ENCODE data around the gene TMEM238.

TMEM238 gene

DNA sequence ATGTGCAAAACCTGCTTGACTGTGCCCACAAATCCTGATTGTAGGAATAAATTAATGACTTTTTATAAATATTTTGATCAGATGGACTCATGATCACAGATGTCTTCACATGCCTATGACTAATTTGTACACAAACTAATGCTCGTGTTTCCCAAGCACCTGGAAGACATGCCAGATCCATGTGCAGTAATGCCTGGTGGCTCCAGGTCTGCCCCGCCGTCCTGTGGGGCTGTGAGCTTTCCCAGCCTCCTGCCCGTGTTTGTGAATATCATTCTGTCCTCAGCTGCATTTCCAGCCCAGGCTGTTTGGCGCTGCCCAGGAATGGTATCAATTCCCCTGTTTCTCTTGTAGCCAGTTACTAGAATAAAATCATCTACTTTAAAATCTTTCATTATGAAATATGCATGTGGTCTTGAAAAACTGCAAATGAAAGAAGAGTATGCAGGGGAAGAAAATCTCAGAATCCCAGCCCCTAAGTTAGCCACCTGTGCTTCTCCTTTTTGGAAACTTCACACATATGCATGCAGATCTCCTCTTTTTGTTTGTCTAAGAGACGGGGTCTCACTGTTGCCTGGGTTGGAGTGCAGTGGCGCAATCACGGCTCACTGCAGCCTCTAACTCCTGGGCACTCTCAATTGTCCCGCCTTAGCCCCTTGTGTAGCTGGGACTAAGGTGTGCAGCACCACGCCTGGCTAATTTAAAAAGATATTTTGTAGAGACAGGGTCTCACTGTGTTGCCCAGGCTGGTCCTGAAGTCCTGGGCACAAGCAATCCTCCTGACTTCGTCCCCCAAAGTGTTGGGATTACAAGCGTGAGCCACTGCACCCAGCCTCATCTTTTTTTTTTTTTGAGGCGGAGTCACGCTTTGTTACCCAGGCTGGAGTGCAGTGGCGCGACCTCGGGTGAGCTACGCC lies 7.9 kb upstream of the TMEM238 start:
- Mint-ChIP-seq H3K36me3 (ENCODE audit: insufficient read depth) (peaks cover 58% of the 10 kb centered on the region), H3K9me3 (no peaks in the 10 kb centered on the region), H3K27me3 (no peaks in the 10 kb centered on the region), H3K4me3 (no peak overlapping the region), H3K27ac (peak overlapping the region in 1 of 2 donors; percentile 99), H3K4me1 (ENCODE audit: low read depth in 2 of 2) (peaks cover 33 to 34% of the 10 kb centered on the region in 2 donors)
- ATAC-seq (replicated peaks) (no peak), DNase-seq (no peak)

DNA sequence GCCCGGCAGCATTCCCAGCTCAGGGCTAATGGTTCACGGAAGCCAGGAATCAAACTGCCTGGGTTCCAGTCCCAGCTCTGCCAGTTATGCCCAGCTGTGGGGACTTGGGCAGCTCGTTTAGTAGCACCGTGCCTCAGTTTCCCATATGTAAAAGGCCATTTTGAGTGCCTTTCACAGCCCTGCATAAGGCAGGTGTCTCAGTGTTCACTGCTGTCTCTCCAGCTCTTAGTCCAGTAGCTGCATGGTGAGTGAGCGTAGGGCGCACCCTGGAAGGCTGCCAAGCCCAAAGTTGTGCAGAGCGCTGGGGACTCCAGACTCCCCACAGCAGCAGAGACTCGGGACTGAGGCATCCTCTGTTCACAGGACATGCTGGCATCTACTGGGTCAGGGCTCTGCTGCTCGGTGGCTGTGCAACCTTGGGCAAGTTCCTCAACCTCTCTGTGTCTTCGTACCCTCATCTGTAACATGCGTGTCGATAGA lies 7.1 kb upstream of the TMEM238 start:
- DNase-seq = no peak
- Mint-ChIP-seq H3K27me3 (no peaks in the 10 kb centered on the region), H3K4me1 (ENCODE audit: low read depth in 2 of 2) (peaks cover 40 to 41% of the 10 kb centered on the region in 2 donors), H3K9me3 (no peaks in the 10 kb centered on the region), H3K4me3 (no peak overlapping the region), H3K27ac (peak overlapping the region; percentile 84 to 99), H3K36me3 (ENCODE audit: insufficient read depth) (peaks cover 59% of the 10 kb centered on the region)
- no peak for ATAC-seq (replicated peaks)

DNA sequence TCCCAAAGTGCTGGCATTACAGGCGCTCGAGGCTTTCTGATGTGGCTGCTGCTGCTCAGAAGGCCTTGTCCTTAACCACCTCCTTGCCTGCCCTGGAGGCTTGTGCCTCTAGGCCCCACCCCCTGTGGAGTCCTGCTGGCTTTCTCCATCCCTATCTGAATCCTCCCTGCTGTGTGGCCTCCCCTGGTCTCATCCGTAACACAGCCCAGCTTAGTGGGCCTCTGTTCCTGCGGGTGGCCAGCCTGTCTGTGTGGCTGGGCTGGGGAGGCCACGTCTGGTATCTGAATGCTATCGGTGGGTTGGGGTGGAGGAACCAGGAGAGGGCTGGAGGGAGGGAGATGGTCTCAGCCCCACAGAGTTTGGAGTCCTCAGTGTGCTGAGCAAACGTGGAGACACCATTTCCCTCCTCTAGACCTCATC lies 6.4 kb upstream of the TMEM238 start:
- no peak for ATAC-seq (replicated peaks)
- Mint-ChIP-seq H3K9me3 (no peaks in the 10 kb centered on the region), H3K4me3 (peak overlapping the region in 1 of 2 donors; percentile 97), H3K4me1 (ENCODE audit: low read depth in 2 of 2) (peaks cover 46 to 47% of the 10 kb centered on the region in 2 donors), H3K27ac (peak overlapping the region; percentile 84 to 99), H3K36me3 (ENCODE audit: insufficient read depth) (peaks cover 66% of the 10 kb centered on the region), H3K27me3 (no peaks in the 10 kb centered on the region)
- no peak for DNase-seq

DNA sequence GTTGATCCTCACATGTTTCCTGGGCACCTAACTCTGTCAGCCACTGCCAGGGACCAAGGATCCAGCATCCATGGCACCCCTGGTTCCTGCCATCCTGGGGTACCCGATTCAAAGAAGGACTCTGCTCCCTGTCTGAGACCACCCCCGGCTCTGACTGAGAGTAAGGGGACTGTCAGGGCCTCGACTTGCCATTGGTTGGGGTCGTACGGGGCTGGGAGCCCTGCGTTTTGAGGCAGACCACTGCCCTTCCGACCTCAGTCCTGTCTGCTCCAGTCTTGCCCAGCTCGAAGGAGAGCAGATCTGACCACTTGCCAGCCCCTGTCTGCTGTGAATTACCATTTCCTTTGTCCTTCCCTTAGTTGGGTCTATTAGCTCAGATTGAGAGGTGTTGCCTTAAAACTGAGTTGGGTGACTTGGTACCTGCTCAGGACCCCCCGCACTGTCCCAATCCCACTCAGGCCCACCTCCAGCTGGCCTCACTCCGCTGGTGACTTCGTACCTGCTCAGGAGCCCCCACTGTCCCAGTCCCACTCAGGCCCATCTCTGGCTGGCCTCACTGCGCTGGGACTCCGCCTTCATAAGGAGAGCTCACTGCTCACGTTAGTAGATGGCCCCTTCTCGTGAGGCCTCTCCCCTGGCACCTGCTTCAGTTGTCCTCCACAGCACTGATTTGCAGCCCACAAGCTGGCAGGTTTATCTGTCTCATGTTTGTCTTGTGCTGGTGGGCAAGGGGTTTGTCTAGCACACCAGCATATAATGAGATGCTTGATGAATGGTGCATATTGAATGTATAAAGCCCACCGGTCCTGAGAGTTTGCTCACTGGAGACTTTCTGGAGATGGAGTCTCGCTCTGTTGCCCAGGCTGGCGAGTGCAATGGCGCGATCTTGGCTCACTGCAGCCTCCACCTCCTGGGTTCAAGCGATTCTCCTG lies 5.6 kb upstream of the TMEM238 start:
- Mint-ChIP-seq H3K27me3 (no peaks in the 10 kb centered on the region), H3K27ac (peak overlapping the region; percentile 84 to 99), H3K4me3 (peak overlapping the region; percentile 27 to 97), H3K9me3 (no peaks in the 10 kb centered on the region), H3K36me3 (ENCODE audit: insufficient read depth) (peaks cover 72% of the 10 kb centered on the region), H3K4me1 (ENCODE audit: low read depth in 2 of 2) (peaks cover 49 to 53% of the 10 kb centered on the region in 2 donors)
- ATAC-seq (replicated peaks) (no peak), DNase-seq (no peak)

DNA sequence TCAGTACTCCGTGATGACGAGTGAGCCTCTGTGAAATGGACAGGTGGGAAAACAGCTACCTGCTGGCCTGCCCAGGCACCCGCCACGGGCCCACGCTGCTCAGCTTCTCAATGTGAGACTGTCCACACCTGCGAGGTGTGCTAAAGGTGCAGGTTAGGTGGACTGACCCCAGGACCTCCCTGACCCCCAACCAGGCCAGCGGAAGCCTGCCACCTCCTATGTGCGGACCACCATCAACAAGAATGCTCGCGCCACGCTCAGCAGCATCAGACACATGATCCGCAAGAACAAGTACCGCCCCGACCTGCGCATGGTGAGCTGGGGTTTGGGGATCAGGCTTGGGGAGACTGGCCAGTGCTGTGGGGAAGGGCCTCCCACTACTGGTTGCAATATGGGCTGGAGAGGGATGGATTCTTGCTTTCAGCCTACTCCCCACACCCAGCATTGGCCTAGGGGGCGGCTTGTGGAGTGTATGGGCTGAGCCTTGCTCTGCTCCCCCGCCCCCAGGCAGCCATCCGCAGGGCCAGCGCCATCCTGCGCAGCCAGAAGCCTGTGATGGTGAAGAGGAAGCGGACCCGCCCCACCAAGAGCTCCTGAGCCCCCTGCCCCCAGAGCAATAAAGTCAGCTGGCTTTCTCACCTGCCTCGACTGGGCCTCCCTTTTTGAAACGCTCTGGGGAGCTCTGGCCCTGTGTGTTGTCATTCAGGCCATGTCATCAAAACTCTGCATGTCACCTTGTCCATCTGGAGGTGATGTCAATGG lies 3.8 kb upstream of the TMEM238 start:
- peak overlapping the region; percentile 96 to 99 for H3K27ac Mint-ChIP-seq

DNA sequence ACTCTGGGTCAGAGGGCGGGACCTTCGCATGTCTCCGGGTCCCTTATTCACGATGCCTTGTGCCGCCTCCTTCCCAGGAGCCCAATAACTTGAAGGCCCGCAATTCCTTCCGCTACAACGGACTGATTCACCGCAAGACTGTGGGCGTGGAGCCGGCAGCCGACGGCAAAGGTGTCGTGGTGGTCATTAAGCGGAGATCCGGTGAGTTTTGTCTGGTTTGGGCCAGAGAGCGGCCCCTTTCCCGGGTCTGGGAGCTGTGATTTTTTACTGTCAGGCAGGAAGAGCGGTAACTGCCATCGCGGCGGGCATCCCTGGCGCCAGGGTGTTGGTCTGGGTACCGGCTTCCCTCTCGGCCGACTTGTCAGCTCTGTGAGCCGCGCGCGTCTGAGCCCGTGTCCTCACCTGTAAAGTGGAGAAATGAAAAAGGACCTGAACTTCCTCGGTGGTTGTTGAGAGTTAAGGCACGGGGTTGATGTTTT lies 2.4 kb upstream of the TMEM238 start:
- Mint-ChIP-seq H3K4me3 (peak overlapping the region; percentile 94 to 97), H3K4me1 (ENCODE audit: low read depth in 2 of 2) (peaks cover 66 to 75% of the 10 kb centered on the region in 2 donors), H3K9me3 (no peaks in the 10 kb centered on the region), H3K36me3 (ENCODE audit: insufficient read depth) (peaks cover 66% of the 10 kb centered on the region), H3K27ac (peak overlapping the region; percentile 96 to 99), H3K27me3 (no peaks in the 10 kb centered on the region)
- ATAC-seq (replicated peaks) = no peak
- DNase-seq = no peak

More for the DNA sequence above, 3.8 kb upstream of the TMEM238 start:
- ATAC-seq (replicated peaks) (no peak), DNase-seq (no peak)
- Mint-ChIP-seq H3K4me3 (peak overlapping the region; percentile 94 to 97), H3K4me1 (ENCODE audit: low read depth in 2 of 2) (peaks cover 58 to 61% of the 10 kb centered on the region in 2 donors), H3K36me3 (ENCODE audit: insufficient read depth) (peaks cover 70% of the 10 kb centered on the region), H3K9me3 (no peaks in the 10 kb centered on the region), H3K27me3 (no peaks in the 10 kb centered on the region)

DNA sequence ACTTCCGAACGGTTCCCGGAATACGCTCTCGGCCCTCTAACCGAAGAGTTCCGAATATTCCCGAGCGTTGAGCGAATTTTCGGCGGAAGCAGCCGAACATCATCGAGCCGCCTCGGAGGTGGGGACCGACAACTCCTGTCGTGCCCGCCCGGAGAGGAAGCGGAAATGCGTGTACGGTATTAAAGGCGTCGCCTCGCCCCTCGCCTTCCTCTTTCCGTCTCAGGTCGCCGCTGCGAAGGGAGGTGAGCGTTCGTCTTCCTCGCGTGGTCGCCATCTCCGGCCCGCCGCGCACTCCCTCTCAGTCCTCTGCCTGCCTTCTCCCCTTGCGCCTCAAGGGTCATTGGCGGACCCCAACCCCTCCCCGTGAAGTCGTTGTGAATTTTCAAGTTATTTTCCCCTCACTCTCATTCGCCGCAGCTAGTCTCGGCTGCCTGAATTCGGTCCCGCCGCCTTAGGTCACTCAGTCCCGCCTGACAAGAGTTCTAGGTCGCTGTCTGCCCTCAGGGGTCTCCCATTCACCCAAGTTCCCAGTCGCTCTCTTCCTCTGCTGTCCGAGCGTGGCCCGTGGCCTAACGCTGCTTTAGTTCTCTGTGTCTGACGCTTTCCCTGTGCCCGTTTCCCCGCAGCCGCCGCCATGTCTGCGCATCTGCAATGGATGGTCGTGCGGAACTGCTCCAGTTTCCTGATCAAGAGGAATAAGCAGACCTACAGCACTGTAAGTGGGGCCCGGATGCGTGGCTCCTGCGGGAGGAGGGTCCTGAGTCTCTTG lies 1.8 kb upstream of the TMEM238 start, which contains the start of gene RPL28:
Gene RPL28, plus strand, starts transcription at position 209 of the 769 bp plus-strand sequence. Its CDS starts 426 bp downstream, at position 635.
- Mint-ChIP-seq H3K9me3 (no peaks in the 10 kb centered on the region), H3K36me3 (ENCODE audit: insufficient read depth) (peaks cover 61% of the 10 kb centered on the region), H3K27me3 (no peaks in the 10 kb centered on the region), H3K4me1 (ENCODE audit: low read depth in 2 of 2) (peaks cover 66 to 75% of the 10 kb centered on the region in 2 donors), H3K27ac (peak within 1 kb of the TSS; percentile 96 to 99), H3K4me3 (peak within 1 kb of the TSS; percentile 94 to 97)
- DNase-seq = peak; percentile 99 to 100 (median 100)
- ATAC-seq (replicated peaks) = peak; percentile 74

DNA sequence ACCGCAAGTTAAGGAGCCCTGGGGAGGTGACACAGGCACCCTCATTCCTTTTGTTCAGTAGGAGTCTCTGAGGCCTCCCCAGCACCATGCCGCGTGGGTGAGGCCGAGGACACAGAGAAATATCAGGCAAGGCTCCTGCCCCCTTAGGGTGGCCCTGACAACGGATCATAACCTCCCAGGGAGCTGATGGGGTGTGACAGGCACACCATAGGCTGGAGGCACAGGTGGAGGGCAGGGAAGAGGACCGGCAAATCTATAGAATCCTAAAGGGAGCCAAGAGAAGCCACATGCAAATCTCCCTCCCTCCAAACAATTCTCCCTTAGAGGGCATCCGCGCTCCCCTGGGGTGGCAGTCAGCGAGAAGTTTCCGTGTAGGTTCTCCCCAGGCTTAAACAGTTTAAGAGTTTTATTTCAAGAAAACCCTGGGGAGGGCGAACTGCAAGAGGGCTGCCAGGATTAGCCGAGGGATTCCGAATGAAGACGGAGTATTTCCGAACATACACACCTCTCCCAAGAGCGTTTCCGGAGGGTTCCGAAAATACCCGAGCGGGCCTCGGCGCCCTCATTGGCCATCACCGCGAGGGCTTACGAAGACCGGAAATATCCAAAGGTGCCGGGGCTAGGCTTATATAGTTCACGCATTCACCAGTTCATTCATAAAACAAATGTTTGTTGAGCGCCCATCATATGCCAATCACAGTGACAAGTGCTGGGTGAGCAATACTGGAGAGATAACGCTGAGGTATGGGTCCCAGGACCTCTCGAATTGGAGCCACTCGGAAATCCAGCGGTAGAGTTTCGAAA lies 1.0 kb upstream of the TMEM238 start:
- ATAC-seq (replicated peaks) (peak; percentile 75), DNase-seq (peak; percentile 94 to 97 (median 96))
- H3K27ac Mint-ChIP-seq = peak overlapping the region; percentile 96 to 99
- no peaks in the 10 kb centered on the region for H3K27me3 Mint-ChIP-seq
- peaks cover 59 to 67% of the 10 kb centered on the region in 2 donors for H3K4me1 Mint-ChIP-seq (ENCODE audit: low read depth in 2 of 2)
- no peaks in the 10 kb centered on the region for H3K9me3 Mint-ChIP-seq
- H3K4me3 Mint-ChIP-seq = peak overlapping the region; percentile 94 to 97
- peaks cover 53% of the 10 kb centered on the region for H3K36me3 Mint-ChIP-seq (ENCODE audit: insufficient read depth)

DNA sequence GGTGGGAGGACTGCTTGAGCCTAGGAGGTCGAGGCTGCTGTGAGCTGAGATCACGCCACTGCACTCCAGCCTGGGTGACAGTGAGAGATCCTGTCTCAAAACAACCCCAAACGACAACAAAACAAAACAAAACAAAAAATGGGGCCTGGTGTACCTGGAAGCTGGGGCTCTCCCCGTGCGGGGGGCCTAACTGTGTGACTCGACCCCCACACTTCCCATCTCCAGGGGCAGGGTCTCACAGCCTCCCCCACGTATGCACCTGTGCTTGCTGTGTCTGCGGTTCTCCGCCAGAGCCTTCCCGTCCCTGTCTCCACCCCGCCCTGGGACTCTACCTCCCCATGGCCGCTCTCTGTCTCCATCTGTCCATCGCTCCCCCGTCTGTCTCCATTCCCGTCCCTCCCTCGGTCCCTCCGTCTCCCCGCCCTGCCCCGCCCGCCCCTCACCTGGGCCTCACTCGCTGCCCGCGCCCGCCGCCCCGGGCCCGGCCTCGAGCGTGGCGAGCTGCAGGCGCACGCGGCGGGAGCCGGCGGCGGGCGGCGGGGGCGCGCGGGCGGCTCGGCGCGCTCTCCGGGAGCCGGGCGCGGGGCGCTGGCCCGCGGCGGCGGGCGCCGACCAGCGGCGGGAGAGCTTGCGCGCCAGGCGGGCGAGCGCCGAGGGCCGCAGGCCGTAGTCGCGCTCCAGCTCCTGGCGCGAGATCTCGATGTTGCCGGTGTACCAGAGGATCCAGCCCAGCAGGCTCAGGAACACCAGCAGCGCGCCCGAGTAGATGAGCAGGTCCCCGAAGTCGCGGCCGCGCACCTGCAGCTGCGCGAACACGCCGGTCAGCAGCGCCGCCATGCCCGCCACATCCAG lies 587 bp downstream of the TMEM238 start:
- peaks cover 44 to 53% of the 10 kb centered on the region in 2 donors for H3K4me1 Mint-ChIP-seq (ENCODE audit: low read depth in 2 of 2)

DNA sequence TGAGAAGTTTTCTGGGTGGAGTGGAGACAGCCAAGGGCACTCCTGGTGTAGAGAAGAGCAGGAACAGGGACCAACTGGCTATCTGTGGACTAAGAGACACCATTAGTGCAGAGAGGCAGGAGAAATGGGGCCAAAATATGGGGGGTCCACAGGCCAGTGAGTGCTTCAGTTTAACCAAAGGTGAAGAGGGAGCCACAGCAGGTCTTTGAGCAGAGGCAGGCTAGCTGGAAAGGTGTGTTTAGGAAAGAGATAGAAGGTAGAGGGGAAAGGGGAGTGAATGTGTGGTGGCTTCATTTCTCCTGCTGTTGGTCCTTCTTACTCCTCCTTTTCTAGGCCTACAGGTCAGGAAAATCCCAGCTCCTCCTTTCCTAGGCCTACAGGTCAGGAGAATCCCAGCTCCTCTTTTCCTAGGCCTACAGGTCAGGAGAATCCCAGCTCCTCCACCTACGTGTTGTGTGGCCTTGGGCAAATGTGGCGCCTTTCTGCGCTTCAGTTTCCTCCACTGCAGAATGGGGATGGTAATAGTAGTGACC lies 1.5 kb downstream of the TMEM238 start:
- DNase-seq = no peak
- ATAC-seq (replicated peaks) = no peak

More for the DNA sequence above, 587 bp downstream of the TMEM238 start:
- Mint-ChIP-seq H3K27ac (peak overlapping the region; percentile 70 to 71), H3K4me3 (peak overlapping the region; percentile 87 to 94), H3K36me3 (ENCODE audit: insufficient read depth) (peaks cover 43% of the 10 kb centered on the region), H3K27me3 (no peaks in the 10 kb centered on the region), H3K9me3 (no peaks in the 10 kb centered on the region)
- peak in 1 of 3 experiments; percentile 38 for DNase-seq
- ATAC-seq (replicated peaks) = peak; percentile 3

More for the DNA sequence above, 1.5 kb downstream of the TMEM238 start:
- Mint-ChIP-seq H3K27me3 (no peaks in the 10 kb centered on the region), H3K4me1 (ENCODE audit: low read depth in 2 of 2) (peaks cover 38 to 48% of the 10 kb centered on the region in 2 donors), H3K36me3 (ENCODE audit: insufficient read depth) (peaks cover 39% of the 10 kb centered on the region), H3K4me3 (peak overlapping the region; percentile 87 to 94), H3K9me3 (no peaks in the 10 kb centered on the region), H3K27ac (peak overlapping the region; percentile 70 to 71)

Data from effector memory CD8-positive, alpha-beta T cell (primary cell).